AML-193 (cell line): ENCODE measurements around the gene NWD2.
"Not testable (repeated sequence)": the region's sequence is repeated elsewhere in the genome, so short reads cannot be mapped to it uniquely, and the experiment has no call there.

Experiments used
- DNase-seq, 2 experiments: peaks; one replicate each; lab custom pipeline; 2025; lab: John Stamatoyannopoulos, UW

Gene NWD2

DNA sequence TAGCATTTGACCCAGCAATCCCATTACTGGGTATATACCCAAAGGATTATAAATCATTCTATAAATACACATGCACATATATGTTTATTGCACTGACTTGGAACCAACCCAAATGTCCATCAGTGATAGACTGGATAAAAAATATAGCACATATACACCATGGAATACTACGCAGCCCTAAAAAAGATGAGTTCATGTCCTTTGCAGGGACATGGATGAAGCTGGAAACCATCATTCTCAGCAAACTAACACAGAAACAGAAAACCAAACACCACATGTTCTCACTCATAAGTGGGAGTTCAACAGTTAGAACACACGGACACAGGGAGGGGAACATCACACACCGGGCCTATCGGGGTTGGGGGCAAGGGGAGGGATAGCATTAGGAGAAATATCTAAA, 250.8 kb downstream of the NWD2 start:
- not testable (repeated sequence) for DNase-seq
